ENCODE measurements around the gene COLEC12.

- no peak for TF ChIP-seq EZH2 (IDR thresholded peaks at IDR 0.05)
- TF ChIP-seq POLR2AphosphoS5 (IDR thresholded peaks at IDR 0.05; ENCODE audit: borderline replicate concordance, low read depth, low read length) = no peak
Observed at GRCh38 chr18:335733-336132, 164.8 kb downstream of the COLEC12 start.
